Calu3 (cell line): ENCODE data around the gene AP2S1. TPM values are rescaled to one million over a fixed set of nuclear protein-coding genes. Genes with fewer than 3 reads are reported as not detected.

Experiments
- BruUV-seq: library from RNA; stranded (reverse); fragments of 400-500 nt; replicated peaks from 2 replicates; lab custom pipeline; 2021; lab: Mats Ljungman, UMichigan
- CTCF ChIA-PET: fragments of 300-600 bp; sonication (Branson Sonifier 250); formaldehyde crosslinking; loops from one replicate; lab custom pipeline; 2022; ENCODE audit warnings: antibody characterized with exemption; lab: Charles Lee
- DNase-seq: peaks from one replicate; pipeline ENCODE4 v3.0.0; 2022
- H3K27ac Mint-ChIP-seq: one replicate; pipeline ENCODE4 v1.8.0; 2022; ENCODE audit warnings: mixed read lengths; ENCODE audit not compliant: unreplicated experiment
- H3K27me3 Mint-ChIP-seq: one replicate; pipeline ENCODE4 v1.8.0; 2022; ENCODE audit warnings: mixed read lengths; ENCODE audit not compliant: unreplicated experiment
- H3K36me3 Mint-ChIP-seq: one replicate; pipeline ENCODE4 v1.8.0; 2022; ENCODE audit warnings: mild to moderate bottlenecking, moderate library complexity, mixed read lengths; ENCODE audit not compliant: insufficient read depth, unreplicated experiment
- H3K4me1 Mint-ChIP-seq: one replicate; pipeline ENCODE4 v1.8.0; 2022; ENCODE audit warnings: mild to moderate bottlenecking, low read depth, mixed read lengths; ENCODE audit not compliant: unreplicated experiment
- H3K4me3 Mint-ChIP-seq: one replicate; pipeline ENCODE4 v1.8.0; 2022; ENCODE audit warnings: mild to moderate bottlenecking, low read depth, moderate library complexity, mixed read lengths; ENCODE audit not compliant: unreplicated experiment
- H3K9me3 Mint-ChIP-seq: one replicate; pipeline ENCODE4 v1.8.0; 2022; ENCODE audit warnings: low read depth, mixed read lengths; ENCODE audit not compliant: unreplicated experiment
- intact Hi-C: fragments of 100-400 bp; cut with micrococcal nuclease; formaldehyde crosslinking; loops from one replicate; pipeline ENCODE4 v1.10.0; 2022; ENCODE audit not compliant: unreplicated experiment
- total RNA-seq: library from RNA; stranded (reverse); gene quantifications from 2 replicates; pipeline ENCODE4 v1.2.3, GENCODE V29; 2022
- TF ChIP-seq, protein P1 (sequence below): fragments of 200-600 bp; IDR thresholded peaks from one replicate; pipeline ENCODE4 v1.8.0; 2022; ENCODE audit warnings: antibody characterized with exemption; ENCODE audit not compliant: unreplicated experiment

Gene AP2S1
- total RNA-seq, 1 experiment from 2014 or later, result 184 TPM

DNA sequence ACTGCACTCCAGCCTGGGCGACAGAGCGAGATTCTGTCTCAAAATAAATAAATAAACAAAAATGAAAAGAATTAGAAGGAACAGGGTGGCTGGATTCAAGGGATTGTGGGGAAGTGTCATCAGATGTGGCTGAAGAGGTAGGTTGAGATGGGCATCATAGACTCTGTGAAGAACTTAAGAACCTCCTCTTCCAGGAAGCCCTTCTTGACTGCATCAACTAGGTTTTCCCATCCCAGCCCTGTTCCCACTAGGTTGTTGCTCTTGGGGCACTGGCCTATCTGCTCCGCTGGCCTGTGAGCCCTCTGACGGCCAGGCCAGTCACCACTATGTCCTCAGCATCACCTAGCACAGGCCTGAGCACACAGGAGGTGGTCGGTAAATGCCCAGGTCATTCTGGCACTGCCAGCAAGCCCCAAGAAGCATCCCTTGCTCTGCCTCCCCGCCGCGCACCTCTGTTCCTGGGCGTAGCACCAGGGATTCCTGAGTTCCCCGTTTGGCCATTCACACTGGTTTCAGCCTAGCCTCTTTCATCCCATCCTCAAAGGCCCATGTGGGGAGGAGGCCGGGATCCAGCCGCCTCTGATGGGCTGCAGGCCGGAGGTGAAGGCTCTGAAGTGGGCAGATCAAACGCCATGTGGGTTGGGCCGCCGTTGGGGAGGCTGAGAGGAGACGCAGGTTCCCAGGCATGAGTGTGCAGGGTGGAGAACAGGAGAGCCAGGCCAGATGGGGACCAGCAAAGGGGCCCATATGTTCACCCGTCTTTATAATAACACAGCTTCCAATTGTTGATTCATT, 34.6 kb downstream of the AP2S1 start:
- CTCF ChIA-PET, result interaction anchor here (0.6 kb wide), 1 partner anchor 63 kb away, joined by 4 read pairs; no protein-coding TSS in a partner anchor
- TF ChIP-seq, protein P1, sequence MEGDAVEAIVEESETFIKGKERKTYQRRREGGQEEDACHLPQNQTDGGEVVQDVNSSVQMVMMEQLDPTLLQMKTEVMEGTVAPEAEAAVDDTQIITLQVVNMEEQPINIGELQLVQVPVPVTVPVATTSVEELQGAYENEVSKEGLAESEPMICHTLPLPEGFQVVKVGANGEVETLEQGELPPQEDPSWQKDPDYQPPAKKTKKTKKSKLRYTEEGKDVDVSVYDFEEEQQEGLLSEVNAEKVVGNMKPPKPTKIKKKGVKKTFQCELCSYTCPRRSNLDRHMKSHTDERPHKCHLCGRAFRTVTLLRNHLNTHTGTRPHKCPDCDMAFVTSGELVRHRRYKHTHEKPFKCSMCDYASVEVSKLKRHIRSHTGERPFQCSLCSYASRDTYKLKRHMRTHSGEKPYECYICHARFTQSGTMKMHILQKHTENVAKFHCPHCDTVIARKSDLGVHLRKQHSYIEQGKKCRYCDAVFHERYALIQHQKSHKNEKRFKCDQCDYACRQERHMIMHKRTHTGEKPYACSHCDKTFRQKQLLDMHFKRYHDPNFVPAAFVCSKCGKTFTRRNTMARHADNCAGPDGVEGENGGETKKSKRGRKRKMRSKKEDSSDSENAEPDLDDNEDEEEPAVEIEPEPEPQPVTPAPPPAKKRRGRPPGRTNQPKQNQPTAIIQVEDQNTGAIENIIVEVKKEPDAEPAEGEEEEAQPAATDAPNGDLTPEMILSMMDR, result no peak
- H3K9me3 Mint-ChIP-seq, result no peaks in the 10 kb centered on the region
- intact Hi-C loops, result no loop called here
- DNase-seq, result no peak
- BruUV-seq, result no TSS peak
- peaks cover 13% of the 10 kb centered on the region for H3K27me3 Mint-ChIP-seq
- no peak overlapping the region for H3K4me3 Mint-ChIP-seq
- no peak overlapping the region for H3K27ac Mint-ChIP-seq
- no peaks in the 10 kb centered on the region for H3K36me3 Mint-ChIP-seq
- H3K4me1 Mint-ChIP-seq, result peaks cover 15% of the 10 kb centered on the region

DNA sequence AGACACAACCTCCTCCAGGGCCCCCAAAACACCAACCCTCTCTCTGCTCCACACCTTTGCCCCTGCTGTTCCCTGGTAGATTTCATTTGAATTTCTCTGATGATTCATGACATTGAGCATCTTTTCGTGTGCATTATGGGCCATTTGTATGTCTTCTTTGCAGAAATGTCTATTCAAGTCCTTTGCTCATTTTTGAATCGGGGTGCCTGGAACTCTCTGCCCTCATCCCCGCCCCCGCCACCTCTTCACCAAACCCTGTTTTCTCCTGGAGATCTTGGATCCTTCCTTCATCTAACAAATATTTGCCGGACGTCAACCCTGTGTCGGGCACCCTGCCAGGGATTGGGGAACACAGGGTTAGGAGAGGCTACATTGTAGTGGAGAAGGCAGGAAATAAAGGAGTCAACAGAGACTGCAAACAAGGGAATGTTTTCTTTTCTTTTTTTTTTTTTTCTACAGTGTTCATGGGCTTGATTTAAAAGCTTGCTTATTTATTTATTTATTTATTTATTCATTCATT, 36.7 kb downstream of the AP2S1 start:
- intact Hi-C loops, result no loop called here
- no TSS peak for BruUV-seq
- Mint-ChIP-seq H3K4me1 (peaks cover 15% of the 10 kb centered on the region), H3K27me3 (peaks cover 13% of the 10 kb centered on the region), H3K36me3 (no peaks in the 10 kb centered on the region), H3K4me3 (no peak overlapping the region), H3K9me3 (no peaks in the 10 kb centered on the region), H3K27ac (no peak overlapping the region)
- DNase-seq, result peak; percentile 68
- TF ChIP-seq, protein P1, result no peak
- CTCF ChIA-PET, result interaction anchor here (0.5 to 0.6 kb wide), 2 partner anchors 48 to 56 kb away, joined by 3 read pairs; no protein-coding TSS in a partner anchor

DNA sequence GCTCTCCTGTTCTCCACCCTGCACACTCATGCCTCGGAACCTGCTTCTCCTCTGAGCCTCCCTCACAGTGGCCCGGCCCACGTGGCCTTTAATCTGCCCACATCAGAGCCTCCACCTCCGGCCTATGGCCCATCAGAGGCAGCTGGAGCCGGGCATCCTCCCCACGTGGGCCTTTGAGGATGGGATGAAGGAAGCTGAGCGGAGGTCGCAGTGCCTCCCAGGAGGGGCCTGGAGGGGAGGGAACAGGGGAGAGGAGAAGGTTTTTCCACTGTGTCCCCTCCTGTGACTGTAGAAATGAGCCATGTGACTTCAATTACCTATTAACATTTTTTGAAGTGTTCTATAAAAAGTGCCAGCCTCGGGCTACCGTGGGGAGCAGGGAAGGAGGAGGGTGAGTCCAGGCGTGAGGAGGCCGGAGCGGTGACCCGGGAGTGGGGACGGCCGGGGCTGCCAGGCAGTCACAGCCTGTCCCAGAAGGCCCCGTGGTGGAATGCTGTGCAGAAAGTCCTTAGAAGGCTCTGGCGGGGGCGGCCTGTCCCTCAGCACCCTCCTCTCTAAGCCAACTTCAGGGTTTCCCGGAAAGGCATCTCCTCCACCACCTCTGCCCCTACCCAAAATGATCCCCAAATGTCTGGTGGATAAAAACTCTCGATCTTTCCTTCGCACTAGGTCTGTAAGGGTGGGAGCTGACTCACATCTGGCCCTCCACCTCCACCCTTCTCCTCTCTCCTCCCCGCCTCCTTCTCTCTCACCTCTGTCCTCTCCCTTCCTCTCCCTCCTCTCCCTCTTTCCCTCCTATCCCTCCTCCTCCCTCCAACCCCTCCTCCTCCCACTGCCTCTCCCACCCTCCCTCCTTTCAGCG, 37.4 kb downstream of the AP2S1 start:
- Mint-ChIP-seq H3K9me3 (no peaks in the 10 kb centered on the region), H3K27me3 (peaks cover 13% of the 10 kb centered on the region), H3K4me1 (peaks cover 15% of the 10 kb centered on the region), H3K4me3 (no peak overlapping the region), H3K36me3 (no peaks in the 10 kb centered on the region), H3K27ac (no peak overlapping the region)
- TF ChIP-seq, protein P1, result no peak
- no peak for DNase-seq
- BruUV-seq, result no TSS peak
- intact Hi-C loops, result no loop called here
- CTCF ChIA-PET, result no interaction called here

DNA sequence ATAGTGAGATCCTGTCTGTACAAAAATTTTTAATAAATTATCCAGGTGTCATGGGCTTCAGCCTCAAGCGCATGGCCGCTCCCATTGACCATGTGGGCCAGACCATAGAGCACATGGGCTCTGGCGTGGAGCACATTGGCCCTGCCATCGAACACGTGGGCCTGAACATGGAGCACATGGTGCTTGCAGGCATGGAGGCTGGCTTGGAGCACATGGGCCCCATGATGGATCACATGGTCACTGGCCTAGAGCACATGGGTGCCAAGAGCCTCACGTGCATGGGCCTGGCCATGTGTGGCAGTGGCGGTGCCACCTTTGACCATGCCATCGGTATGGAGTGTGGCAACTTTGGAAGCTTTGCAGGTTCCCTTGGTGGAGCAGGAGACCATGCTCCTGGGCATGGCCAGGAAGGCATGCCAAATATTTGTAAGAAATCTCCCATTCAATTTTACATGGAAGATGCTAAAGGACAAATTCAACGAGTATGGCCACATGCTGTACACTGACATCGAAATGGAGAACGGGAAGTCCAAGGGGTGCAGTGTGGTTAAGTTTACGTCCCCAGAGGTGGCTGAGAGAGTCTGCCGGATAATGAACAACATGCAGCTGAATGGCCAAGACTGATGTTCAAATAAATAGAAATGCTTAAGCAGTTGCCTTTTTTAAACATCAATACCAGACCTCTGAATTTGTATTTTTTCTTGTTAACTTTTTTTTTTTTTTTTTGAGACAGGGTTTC, 40.9 kb downstream of the AP2S1 start:
- Mint-ChIP-seq H3K27me3 (peaks cover 13% of the 10 kb centered on the region), H3K4me1 (peaks cover 15% of the 10 kb centered on the region), H3K4me3 (no peak overlapping the region), H3K27ac (no peak overlapping the region), H3K9me3 (no peaks in the 10 kb centered on the region), H3K36me3 (no peaks in the 10 kb centered on the region)
- TF ChIP-seq, protein P1, result no peak
- no TSS peak for BruUV-seq
- DNase-seq, result no peak
- CTCF ChIA-PET, result no interaction called here
- intact Hi-C loops, result no loop called here
